OCI-LY3 (cell line): ENCODE measurements around the gene ZFP57.

Source experiments
- CTCF ChIP-seq: fragments of 200-600, 300-600 bp; sonication (generic); IDR thresholded peaks from 2 replicates; pipeline ENCODE4 v1.5.1; 2014; ENCODE audit warnings: antibody characterized with exemption, low read length, low read depth
- EZH2phosphoT487 ChIP-seq: fragments of 200-600 bp; shearing (Covaris generic); IDR thresholded peaks from 2 replicates; pipeline ENCODE4 v1.6.1; 2018; ENCODE audit warnings: antibody characterized with exemption, mixed run types, low read depth

GRCh38 chr6:29673161-29673560, 7.8 kb downstream of the ZFP57 start:
- TF ChIP-seq CTCF = no peak
- no peak for TF ChIP-seq EZH2phosphoT487
